ENCODE data around the gene AP4E1. TPM values are rescaled to one million over a fixed set of nuclear protein-coding genes. Genes with fewer than 3 reads are reported as not detected.

AP4E1 gene
- total and polyA plus RNA-seq, 2 of the 8 experiments (the other 6 are each of a cell fraction or from before 2014, with no cell fraction given), result 1.4 to 10.9 TPM

DNA sequence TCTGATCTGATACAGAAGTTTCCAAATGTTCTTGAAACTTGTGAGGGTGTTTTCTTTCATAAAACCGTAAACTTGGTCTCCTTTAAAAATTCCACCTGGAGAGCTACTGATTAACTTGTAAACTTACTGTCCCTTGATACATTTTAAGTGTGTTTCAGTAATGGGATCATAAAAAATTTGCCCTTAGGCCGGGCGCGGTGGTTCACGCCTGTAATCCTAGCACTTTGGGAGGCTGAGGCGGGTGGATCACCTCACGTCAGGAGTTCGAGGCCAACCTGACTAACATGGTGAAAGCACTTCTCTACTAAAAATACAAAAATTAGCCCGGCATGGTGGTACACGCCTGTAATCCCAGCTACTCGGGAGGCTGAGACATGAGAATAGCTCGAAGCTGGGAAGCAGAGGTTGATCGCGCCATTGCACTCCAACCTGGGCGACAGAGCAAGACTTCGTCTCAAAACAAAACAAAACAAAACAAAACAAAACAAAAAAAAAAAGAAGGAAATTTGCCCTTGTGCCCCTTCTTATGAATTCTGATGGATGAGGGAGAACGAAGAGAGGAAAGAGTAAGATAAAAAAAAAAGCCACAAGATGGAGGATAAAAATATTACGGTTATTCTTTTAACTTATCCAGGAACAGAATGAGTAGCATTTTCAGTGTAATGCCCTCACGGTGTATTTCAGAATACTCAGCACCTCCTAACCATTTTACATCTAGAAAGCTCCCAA is 32.1 kb upstream of the AP4E1 start:
- Histone ChIP-seq H3K4me1 (replicated peaks in 1 of 4; ENCODE audit: control insufficient read depth in 3 of 4, insufficient read depth in 4 of 4, low read length in 3 of 4) (no peaks in the 10 kb centered on the region), H3K4me2 (ENCODE audit: insufficient read depth in 1 of 2, low read depth in 2 of 2, low read length in 2 of 2) (no peak overlapping the region), H2BK20ac (ENCODE audit: low read length) (no peak overlapping the region), H4K91ac (replicated peaks; ENCODE audit: insufficient read length, low read length) (no peak overlapping the region), H2BK12ac (ENCODE audit: low read depth, low read length) (no peak overlapping the region), H3K27me3 (replicated peaks in 1 of 4; ENCODE audit: control insufficient read depth in 3 of 4, extremely low read depth in 1 of 4, insufficient read depth in 3 of 4, low read length in 3 of 4) (no peaks in the 10 kb centered on the region), H2AFZ (ENCODE audit: low read length) (peak overlapping the region; percentile 81; the same call in 1 of the 2 replicates), H3K18ac (ENCODE audit: extremely low read depth, low read length) (no peak overlapping the region), H3K27ac (ENCODE audit: low read depth, low read length) (no peak overlapping the region), H3K36me3 (ENCODE audit: control insufficient read depth in 2 of 4, insufficient read depth in 4 of 4, low read length in 3 of 4) (no peaks in the 10 kb centered on the region), H3K4ac (replicated peaks; ENCODE audit: insufficient read length, low read depth, low read length) (no peak overlapping the region), H4K20me1 (replicated peaks in 1 of 2; ENCODE audit: control insufficient read depth in 1 of 2, insufficient read depth in 2 of 2, low read length in 2 of 2) (no peaks in the 10 kb centered on the region), H4K8ac (ENCODE audit: extremely low read depth, insufficient read depth, low read length) (no peak overlapping the region), H3K79me2 (ENCODE audit: control insufficient read depth in 1 of 2, insufficient read depth in 2 of 2, low read length in 2 of 2) (no peaks in the 10 kb centered on the region), H3K9ac (replicated peaks in 1 of 4; ENCODE audit: extremely low read depth in 1 of 4, low read depth in 3 of 4, low read length in 3 of 4) (no peak overlapping the region), H3K56ac (replicated peaks; ENCODE audit: insufficient read length, low read depth, low read length) (no peak overlapping the region), H2BK5ac (ENCODE audit: low read depth, low read length) (no peak overlapping the region), H3K23me2 (ENCODE audit: low read depth, low read length) (no peaks in the 10 kb centered on the region), H2AK5ac (ENCODE audit: low read depth, low read length) (no peak overlapping the region), H4K5ac (ENCODE audit: insufficient read length, low read depth, low read length) (no peak overlapping the region), H3K23ac (ENCODE audit: insufficient read length) (no peak overlapping the region), H3K79me1 (ENCODE audit: low read depth, low read length) (no peaks in the 10 kb centered on the region), H2BK120ac (replicated peaks; ENCODE audit: low read depth, low read length) (no peak overlapping the region), H3K4me3 (ENCODE audit: extremely low read depth in 1 of 4, insufficient read depth in 2 of 4, low read depth in 3 of 4, low read length in 4 of 4) (no peak overlapping the region), H3K14ac (ENCODE audit: insufficient read length) (no peak overlapping the region), H2BK15ac (ENCODE audit: low read length) (no peak overlapping the region), H3K9me3 (ENCODE audit: insufficient read depth in 2 of 2, low read depth in 1 of 2, low read length in 1 of 2) (no peaks in the 10 kb centered on the region)
- no peak for TF ChIP-seq BCL11A (IDR thresholded peaks at IDR 0.05; ENCODE audit: low read depth in 2 of 2, low read length in 2 of 2)
- no peak for TF ChIP-seq CBX5 (IDR thresholded peaks at IDR 0.05; ENCODE audit: low read depth, low read length)
- TF ChIP-seq SP1 (IDR thresholded peaks at IDR 0.05; ENCODE audit: low read depth, low read length), result no peak
- POLR2A ChIA-PET (ENCODE audit: partially characterized antibody), result no interaction called here
- 86% methylated on average over 19 of the region's 19 CpGs; no CpG with 5 or more reads in 1 of the 2 experiments for WGBS, 2 experiments (ENCODE audit: extremely low coverage in 1 of 2, insufficient coverage in 1 of 2, insufficient read length in 1 of 2, insufficient replicate concordance in 2 of 2, low coverage in 1 of 2, low lambda C conversion rate in 2 of 2, missing lambda C conversion rate in 1 of 2)
- CTCF ChIA-PET (ENCODE audit: partially characterized antibody), result interaction anchor here (0.7 to 2.8 kb wide), 27 partner anchors 8 to 380 kb away, joined by 3 to 14 read pairs (median 4); no protein-coding TSS in a partner anchor
- no peak for DNase-seq (ENCODE audit: low read depth in 1 of 2, low spot score in 2 of 2)
- no peak for FAIRE-seq
